PC-9 (cell line): ENCODE measurements around the gene PRIMA1. TPM values are rescaled to one million over a fixed set of nuclear protein-coding genes. Genes with fewer than 3 reads are reported as not detected.

Experiments used
- BruUV-seq: library from RNA; stranded (reverse); fragments of 400-500 nt; replicated peaks from 2 replicates; lab custom pipeline; 2021; lab: Mats Ljungman, UMichigan
- CTCF ChIA-PET: fragments of 300-600 bp; sonication (Branson Sonifier 250); formaldehyde crosslinking; loops from one replicate; lab custom pipeline; 2022; ENCODE audit warnings: antibody characterized with exemption; lab: Charles Lee
- POLR2A ChIA-PET: fragments of 300-600 bp; sonication (Branson Sonifier 250); formaldehyde crosslinking; loops from one replicate; lab custom pipeline; 2022; ENCODE audit warnings: antibody characterized with exemption; ENCODE audit not compliant: unreplicated experiment; lab: Charles Lee
- DNase-seq, 2 experiments: peaks; one replicate each; pipeline versions ENCODE4 v3.0.0 to v3.0.0-alpha.2; 2015 to 2022; ENCODE audit warnings: mixed read lengths in 1 of 2
- H2AFZ ChIP-seq: fragments of 200-600 bp; sonication (generic); 2 replicates; pipeline ENCODE4 v1.8.1; 2017; ENCODE audit warnings: antibody characterized with exemption
- H3F3A ChIP-seq: fragments of 200-600 bp; sonication (generic); 2 replicates; pipeline ENCODE4 v1.8.1; 2017; ENCODE audit warnings: antibody characterized with exemption, mild to moderate bottlenecking, low read depth; ENCODE audit not compliant: insufficient read depth
- H3K27ac ChIP-seq: fragments of 200-600 bp; sonication (generic); 2 replicates; pipeline ENCODE4 v1.6.1; 2016; ENCODE audit warnings: mixed run types
- H3K27me3 ChIP-seq: fragments of 200-600 bp; sonication (generic); 2 replicates; pipeline ENCODE4 v1.6.1; 2016; ENCODE audit warnings: low read depth, mixed run types; ENCODE audit not compliant: insufficient read depth
- H3K36me3 ChIP-seq: fragments of 200-600 bp; sonication (generic); 2 replicates; pipeline ENCODE4 v1.6.1; 2016; ENCODE audit warnings: low read depth, mixed run types
- H3K4me1 ChIP-seq: fragments of 200-600 bp; sonication (generic); replicated peaks from 2 replicates; pipeline ENCODE4 v1.6.1; 2016; ENCODE audit warnings: mixed run types; ENCODE audit not compliant: insufficient read depth
- H3K4me2 ChIP-seq: fragments of 200-600 bp; sonication (generic); 2 replicates; pipeline ENCODE4 v1.6.1; 2017; ENCODE audit warnings: mixed run types
- H3K4me3 ChIP-seq: fragments of 200-600 bp; sonication (generic); 2 replicates; pipeline ENCODE4 v1.6.1; 2016; ENCODE audit warnings: mixed run types
- H3K79me2 ChIP-seq: fragments of 200-600 bp; sonication (generic); 2 replicates; pipeline ENCODE4 v1.6.1; 2017; ENCODE audit warnings: low read depth, mixed run types
- H3K9me2 ChIP-seq: fragments of 200-600 bp; sonication (generic); 2 replicates; pipeline ENCODE4 v1.8.1; 2017; ENCODE audit warnings: mild to moderate bottlenecking; ENCODE audit not compliant: insufficient read depth
- H3K9me3 ChIP-seq: fragments of 200-600 bp; sonication (generic); 2 replicates; pipeline ENCODE4 v1.8.1; 2016; ENCODE audit warnings: low read depth; ENCODE audit not compliant: insufficient read depth
- H4K20me1 ChIP-seq: fragments of 200-600 bp; sonication (generic); 2 replicates; pipeline ENCODE4 v1.8.1; 2017; ENCODE audit not compliant: insufficient read depth
- EZH2 ChIP-seq: fragments of 200-600 bp; sonication (generic); IDR thresholded peaks from 2 replicates; pipeline ENCODE4 v1.8.0; 2017; ENCODE audit warnings: antibody characterized with exemption, low read depth
- intact Hi-C: fragments of 100-400 bp; cut with micrococcal nuclease; formaldehyde crosslinking; loops from one replicate; pipeline ENCODE4 v1.10.0; 2022; ENCODE audit not compliant: unreplicated experiment
- total RNA-seq: library from RNA; stranded (reverse); gene quantifications from 2 replicates; pipeline ENCODE4 v1.2.3, GENCODE V29; 2021
- TF ChIP-seq, protein P1 (sequence below): fragments of 200-600 bp; sonication (generic); conservative IDR thresholded peaks from 2 replicates; pipeline ENCODE4 v1.6.1; 2017; ENCODE audit warnings: mixed run types, antibody characterized with exemption, mild to moderate bottlenecking, moderate library complexity

Gene PRIMA1
- total RNA-seq, 1 experiment from 2014 or later: not detected

DNA sequence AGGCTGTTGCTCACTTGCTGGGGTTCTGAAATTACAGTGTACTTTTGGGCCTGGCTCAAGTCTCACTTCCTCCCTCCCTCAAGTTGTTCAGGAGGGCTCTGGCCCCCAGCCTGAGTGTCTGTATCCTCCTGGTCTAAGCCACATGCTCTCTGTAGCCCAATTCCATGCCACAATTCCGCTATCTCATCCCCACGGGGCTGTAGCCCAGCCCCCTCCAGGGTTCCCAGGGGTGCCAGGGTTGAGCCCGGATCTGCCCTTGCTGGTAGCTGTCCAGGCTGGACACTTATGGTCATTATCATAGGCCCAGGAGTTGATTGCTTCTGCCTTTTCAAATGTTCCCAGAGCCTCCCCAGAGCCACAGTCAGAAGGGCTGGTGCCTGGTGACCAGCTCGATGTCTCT, 65.3 kb downstream of the PRIMA1 start:
- Histone ChIP-seq H3K4me2 (no peak overlapping the region), H4K20me1 (no peaks in the 10 kb centered on the region), H3K9me2 (no peaks in the 10 kb centered on the region), H3K9me3 (no peaks in the 10 kb centered on the region), H3K4me3 (no peak overlapping the region), H3K27me3 (peaks cover 19% of the 10 kb centered on the region), H3K4me1 (no peaks in the 10 kb centered on the region), H3K36me3 (no peaks in the 10 kb centered on the region), H3F3A (no peaks in the 10 kb centered on the region), H3K79me2 (no peaks in the 10 kb centered on the region), H3K27ac (no peak overlapping the region), H2AFZ (no peak overlapping the region)
- intact Hi-C loops: no loop called here
- DNase-seq: no peak
- BruUV-seq: no TSS peak
- CTCF ChIA-PET: no interaction called here
- POLR2A ChIA-PET: no interaction called here
- TF ChIP-seq, protein P1, sequence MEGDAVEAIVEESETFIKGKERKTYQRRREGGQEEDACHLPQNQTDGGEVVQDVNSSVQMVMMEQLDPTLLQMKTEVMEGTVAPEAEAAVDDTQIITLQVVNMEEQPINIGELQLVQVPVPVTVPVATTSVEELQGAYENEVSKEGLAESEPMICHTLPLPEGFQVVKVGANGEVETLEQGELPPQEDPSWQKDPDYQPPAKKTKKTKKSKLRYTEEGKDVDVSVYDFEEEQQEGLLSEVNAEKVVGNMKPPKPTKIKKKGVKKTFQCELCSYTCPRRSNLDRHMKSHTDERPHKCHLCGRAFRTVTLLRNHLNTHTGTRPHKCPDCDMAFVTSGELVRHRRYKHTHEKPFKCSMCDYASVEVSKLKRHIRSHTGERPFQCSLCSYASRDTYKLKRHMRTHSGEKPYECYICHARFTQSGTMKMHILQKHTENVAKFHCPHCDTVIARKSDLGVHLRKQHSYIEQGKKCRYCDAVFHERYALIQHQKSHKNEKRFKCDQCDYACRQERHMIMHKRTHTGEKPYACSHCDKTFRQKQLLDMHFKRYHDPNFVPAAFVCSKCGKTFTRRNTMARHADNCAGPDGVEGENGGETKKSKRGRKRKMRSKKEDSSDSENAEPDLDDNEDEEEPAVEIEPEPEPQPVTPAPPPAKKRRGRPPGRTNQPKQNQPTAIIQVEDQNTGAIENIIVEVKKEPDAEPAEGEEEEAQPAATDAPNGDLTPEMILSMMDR: no peak
- no peak for TF ChIP-seq EZH2

DNA sequence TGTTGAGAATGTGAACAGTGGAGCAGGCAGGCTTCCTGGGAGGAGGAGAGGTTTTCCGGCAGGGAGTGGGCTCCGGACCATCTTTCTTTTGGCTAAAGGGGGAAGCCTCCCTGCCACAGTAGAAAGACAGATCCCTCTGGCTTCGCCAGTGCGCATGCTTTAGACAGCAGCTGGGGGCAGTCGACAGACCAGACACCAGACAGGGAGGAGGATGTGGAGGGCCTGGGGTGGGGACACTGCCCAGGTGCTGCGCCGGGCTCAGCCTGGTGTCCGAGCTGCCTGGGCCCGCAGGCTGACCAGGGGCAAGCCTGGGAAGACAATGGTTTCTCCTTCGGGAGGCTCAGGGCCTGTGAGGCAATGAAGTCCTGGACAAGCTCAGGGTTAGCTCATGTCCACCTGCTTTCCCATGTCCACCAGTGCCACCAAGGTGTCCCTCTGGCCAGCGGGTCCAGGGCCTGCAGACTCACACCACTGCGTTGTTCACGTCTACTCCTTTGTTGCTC, 67.3 kb downstream of the PRIMA1 start:
- BruUV-seq: no TSS peak
- no peak overlapping the region for H2AFZ ChIP-seq
- TF ChIP-seq EZH2: no peak
- TF ChIP-seq, protein P1: no peak
- H3K36me3 ChIP-seq: no peaks in the 10 kb centered on the region
- intact Hi-C loops: no loop called here
- H3K9me2 ChIP-seq: no peaks in the 10 kb centered on the region
- no peak overlapping the region for H3K4me3 ChIP-seq
- no peak for DNase-seq
- no peak overlapping the region for H3K27ac ChIP-seq
- peaks cover 33% of the 10 kb centered on the region for H3K27me3 ChIP-seq
- H3K9me3 ChIP-seq: no peaks in the 10 kb centered on the region
- no peaks in the 10 kb centered on the region for H3F3A ChIP-seq
- CTCF ChIA-PET: no interaction called here
- H4K20me1 ChIP-seq: no peaks in the 10 kb centered on the region
- H3K79me2 ChIP-seq: no peaks in the 10 kb centered on the region
- POLR2A ChIA-PET: no interaction called here
- H3K4me2 ChIP-seq: no peak overlapping the region
- H3K4me1 ChIP-seq: no peaks in the 10 kb centered on the region

GRCh38 chr14:93720076-93720815, 68.0 kb downstream of the PRIMA1 start:
- intact Hi-C loops: no loop called here

More at GRCh38 chr14:93720076-93720815, 68.0 kb downstream of the PRIMA1 start:
- Histone ChIP-seq H3K9me2 (no peaks in the 10 kb centered on the region), H4K20me1 (no peaks in the 10 kb centered on the region), H3K27ac (no peak overlapping the region), H3K9me3 (no peaks in the 10 kb centered on the region), H3K36me3 (no peaks in the 10 kb centered on the region), H3K4me3 (no peak overlapping the region), H3K4me1 (no peaks in the 10 kb centered on the region), H3K4me2 (no peak overlapping the region), H3K27me3 (peaks cover 30% of the 10 kb centered on the region), H2AFZ (no peak overlapping the region), H3F3A (no peaks in the 10 kb centered on the region), H3K79me2 (no peaks in the 10 kb centered on the region)
- BruUV-seq: no TSS peak
- CTCF ChIA-PET: no interaction called here
- TF ChIP-seq, protein P1: no peak
- TF ChIP-seq EZH2: no peak
- POLR2A ChIA-PET: no interaction called here
- no peak for DNase-seq
